Hepatocyte (in vitro differentiated cells): Measurements from ENCODE around the gene KIF13A.

Experiments used
- CTCF ChIP-seq: fragments of 200-600 bp; sonication (generic); IDR thresholded peaks from 2 replicates; pipeline ENCODE4 v1.5.1; 2016; ENCODE audit warnings: antibody characterized with exemption, mild to moderate bottlenecking; ENCODE audit not compliant: poor library complexity
- EZH2 ChIP-seq: fragments of 200-600 bp; sonication (generic); IDR thresholded peaks from 2 replicates; pipeline ENCODE4 v1.6.1; 2016; ENCODE audit warnings: antibody characterized with exemption, mild to moderate bottlenecking, borderline replicate concordance
- EZH2phosphoT487 ChIP-seq: fragments of 200-600 bp; sonication (generic); IDR thresholded peaks from one replicate; pipeline ENCODE4 v1.6.1; 2018; ENCODE audit warnings: antibody characterized with exemption, mild to moderate bottlenecking, low read depth, moderate library complexity; ENCODE audit not compliant: unreplicated experiment, severe bottlenecking

GRCh38 chr6:17869753-17870050 is 117.7 kb downstream of the KIF13A start:
- no peak for TF ChIP-seq CTCF
- TF ChIP-seq EZH2: no peak
- no peak for TF ChIP-seq EZH2phosphoT487
